22Rv1 (cell line): ENCODE data around the gene MTA3.

Experiments used
- ZFX ChIP-seq: fragments of 450-650 bp; IDR thresholded peaks from 2 replicates; pipeline ENCODE4 v1.6.1; 2017; ENCODE audit warnings: antibody characterized with exemption, borderline replicate concordance
- TF ChIP-seq, protein P1 (sequence below): fragments of 450-650 bp; IDR thresholded peaks from 2 replicates; pipeline ENCODE4 v1.5.1; 2017; ENCODE audit warnings: mild to moderate bottlenecking

DNA sequence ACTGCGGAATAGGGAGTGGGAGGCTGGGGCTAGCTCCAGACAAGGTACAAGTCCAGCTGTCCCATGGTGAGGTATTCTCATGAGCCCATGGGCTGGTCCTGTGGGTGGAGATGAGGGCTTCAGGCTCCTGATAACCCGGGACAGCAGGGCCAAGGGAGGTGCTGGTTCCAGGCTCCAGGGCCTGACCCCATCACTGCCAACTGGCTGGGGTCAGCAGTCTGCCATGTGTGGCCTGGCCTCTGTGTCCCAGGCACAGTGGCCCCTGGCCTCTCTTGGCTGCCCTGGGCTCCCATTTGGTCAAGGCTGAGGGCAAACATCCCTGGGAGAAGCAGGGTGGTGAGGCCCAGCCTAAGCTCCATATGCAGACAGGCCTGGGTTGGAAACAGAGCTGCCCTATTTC is 196.5 kb downstream of the MTA3 start:
- TF ChIP-seq, protein P1, sequence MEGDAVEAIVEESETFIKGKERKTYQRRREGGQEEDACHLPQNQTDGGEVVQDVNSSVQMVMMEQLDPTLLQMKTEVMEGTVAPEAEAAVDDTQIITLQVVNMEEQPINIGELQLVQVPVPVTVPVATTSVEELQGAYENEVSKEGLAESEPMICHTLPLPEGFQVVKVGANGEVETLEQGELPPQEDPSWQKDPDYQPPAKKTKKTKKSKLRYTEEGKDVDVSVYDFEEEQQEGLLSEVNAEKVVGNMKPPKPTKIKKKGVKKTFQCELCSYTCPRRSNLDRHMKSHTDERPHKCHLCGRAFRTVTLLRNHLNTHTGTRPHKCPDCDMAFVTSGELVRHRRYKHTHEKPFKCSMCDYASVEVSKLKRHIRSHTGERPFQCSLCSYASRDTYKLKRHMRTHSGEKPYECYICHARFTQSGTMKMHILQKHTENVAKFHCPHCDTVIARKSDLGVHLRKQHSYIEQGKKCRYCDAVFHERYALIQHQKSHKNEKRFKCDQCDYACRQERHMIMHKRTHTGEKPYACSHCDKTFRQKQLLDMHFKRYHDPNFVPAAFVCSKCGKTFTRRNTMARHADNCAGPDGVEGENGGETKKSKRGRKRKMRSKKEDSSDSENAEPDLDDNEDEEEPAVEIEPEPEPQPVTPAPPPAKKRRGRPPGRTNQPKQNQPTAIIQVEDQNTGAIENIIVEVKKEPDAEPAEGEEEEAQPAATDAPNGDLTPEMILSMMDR = no peak
- TF ChIP-seq ZFX = no peak
